HCT116 (cell line): ENCODE results near the gene TMEM25. TPM values are rescaled to one million over a fixed set of nuclear protein-coding genes. Genes with fewer than 3 reads are reported as not detected.

Experiments used
- ATAC-seq: fragments of 200-7000 bp; cut with Tn5 transposase; 2 replicates; pipeline ENCODE4 v1.9.1; 2020; ENCODE audit warnings: mild to moderate bottlenecking, moderate library complexity
- BruUV-seq: library from RNA; stranded (reverse); fragments of 400-500 nt; replicated peaks from 2 replicates; lab custom pipeline; 2021; lab: Mats Ljungman, UMichigan
- CTCF ChIA-PET: fragments of 300-600 bp; sonication (Branson Sonifier 250); formaldehyde crosslinking; loops from one replicate; lab custom pipeline; 2021; ENCODE audit warnings: antibody characterized with exemption; lab: Charles Lee
- POLR2A ChIA-PET: fragments of 300-600, 350-600 bp; sonication (Branson Sonifier 250); formaldehyde crosslinking; loops from one replicate; lab custom pipeline; 2021; ENCODE audit warnings: antibody characterized with exemption; lab: Charles Lee
- RAD21 ChIA-PET, 2 experiments: fragments of 300-600 bp; sonication (Branson Sonifier 250); formaldehyde crosslinking; loops; one replicate each; lab custom pipeline; 2023; ENCODE audit warnings: low total read pairs in 2 of 2; ENCODE audit not compliant: uncharacterized antibody in 2 of 2, unreplicated experiment in 2 of 2, low non-redundant PET in 1 of 2; lab: Charles Lee
- DNase-seq: peaks from one replicate; pipeline ENCODE4 v3.0.0-alpha.2; 2010; ENCODE audit warnings: low read depth, low spot score
- H2AFZ ChIP-seq: fragments of 200-600 bp; shearing (Covaris generic), sonication (generic); 2 replicates; pipeline ENCODE4 v1.6.1; 2017; ENCODE audit warnings: low read depth, mixed run types, mixed read lengths, antibody characterized with exemption, low read length; ENCODE audit not compliant: poor library complexity, severe bottlenecking
- H3K27ac ChIP-seq: 2 replicates; pipeline ENCODE4 v1.5.1; 2012; ENCODE audit warnings: low read depth, low read length
- H3K27me3 ChIP-seq: fragments of 200-600 bp; sonication (generic); 2 replicates; pipeline ENCODE4 v1.6.1; 2016; ENCODE audit warnings: mixed run types, low read length, mixed read lengths; ENCODE audit not compliant: insufficient read depth
- H3K36me3 ChIP-seq, 2 experiments: fragments of 200-500 bp in 1 of 2; fragments of 200-600 bp in 1 of 2; sonication (Bioruptor generic) in 1 of 2; sonication (generic) in 1 of 2; 2 replicates each; pipeline versions ENCODE4 v1.5.1 to v1.6.1; 2014 to 2016; ENCODE audit warnings: low read length in 2 of 2, inconsistent platforms in 1 of 2, mixed read lengths in 1 of 2, mixed run types in 1 of 2; ENCODE audit not compliant: insufficient read depth in 2 of 2, control insufficient read depth in 1 of 2
- H3K4me1 ChIP-seq, 2 experiments: fragments of 200-600 bp in 1 of 2; sonication (generic) in 1 of 2; 2 replicates each; pipeline versions ENCODE4 v1.5.1 to v1.6.1; 2012 to 2017; ENCODE audit warnings: low read length in 2 of 2, inconsistent platforms in 1 of 2, mild to moderate bottlenecking in 1 of 2, mixed read lengths in 1 of 2, mixed run types in 1 of 2, moderate library complexity in 1 of 2; ENCODE audit not compliant: insufficient read depth in 2 of 2, control insufficient read depth in 1 of 2
- H3K4me2 ChIP-seq: fragments of 200-600 bp; sonication (generic); 2 replicates; pipeline ENCODE4 v1.6.1; 2017; ENCODE audit warnings: mixed run types, low read length, mixed read lengths
- H3K4me3 ChIP-seq, 2 experiments: fragments of 200-600 bp in 1 of 2; sonication (generic) in 1 of 2; replicated peaks in 1 of 2; 2 replicates each; pipeline ENCODE4 v1.5.1; 2011 to 2016; ENCODE audit warnings: low read length in 2 of 2, control low read depth in 1 of 2, low read depth in 1 of 2, mild to moderate bottlenecking in 1 of 2, mixed read lengths in 1 of 2, mixed run types in 1 of 2
- H3K79me2 ChIP-seq: fragments of 200-600 bp; sonication (generic); 2 replicates; pipeline ENCODE4 v1.6.1; 2017; ENCODE audit warnings: mild to moderate bottlenecking, mixed run types, low read length, moderate library complexity, mixed read lengths; ENCODE audit not compliant: insufficient read depth
- H3K9ac ChIP-seq: fragments of 200-600 bp; sonication (generic); 2 replicates; pipeline ENCODE4 v1.6.1; 2016; ENCODE audit warnings: low read length, mixed read lengths
- H3K9me2 ChIP-seq: fragments of 200-600 bp; sonication (generic), shearing (Covaris generic); 2 replicates; pipeline ENCODE4 v1.6.1; 2017; ENCODE audit warnings: mixed run types, mild to moderate bottlenecking, moderate library complexity; ENCODE audit not compliant: insufficient read depth
- H3K9me3 ChIP-seq, 2 experiments: fragments of 200-500 bp in 1 of 2; fragments of 200-600 bp in 1 of 2; sonication (Bioruptor generic) in 1 of 2; sonication (generic) in 1 of 2; 2 replicates each; pipeline ENCODE4 v1.6.1; 2014 to 2017; ENCODE audit warnings: low read length in 2 of 2, mixed read lengths in 2 of 2, inconsistent platforms in 1 of 2, low read depth in 1 of 2, mild to moderate bottlenecking in 1 of 2, mixed run types in 1 of 2, moderate library complexity in 1 of 2; ENCODE audit not compliant: control insufficient read depth in 1 of 2, insufficient read depth in 1 of 2
- H4K20me1 ChIP-seq: fragments of 200-600 bp; sonication (generic), shearing (Covaris generic); 2 replicates; pipeline ENCODE4 v1.6.1; 2017; ENCODE audit warnings: mixed run types, mild to moderate bottlenecking, moderate library complexity; ENCODE audit not compliant: insufficient read depth
- EGR1 ChIP-seq: IDR thresholded peaks from 2 replicates; pipeline ENCODE4 v1.6.1; 2012; ENCODE audit warnings: low read depth
- EZH2phosphoT487 ChIP-seq: fragments of 200-600 bp; IDR thresholded peaks from 2 replicates; pipeline ENCODE4 v1.6.1; 2018; ENCODE audit warnings: antibody characterized with exemption, borderline replicate concordance
- FOSL1 ChIP-seq: IDR thresholded peaks from 2 replicates; pipeline ENCODE4 v1.6.1; 2012; ENCODE audit warnings: low read depth
- RAD21 ChIP-seq: IDR thresholded peaks from 2 replicates; pipeline ENCODE4 v1.6.1; 2012; ENCODE audit warnings: low read depth, mild to moderate bottlenecking
- TCF7L2 ChIP-seq: IDR thresholded peaks from 2 replicates; pipeline ENCODE4 v1.7.0; 2011; ENCODE audit warnings: borderline replicate concordance, inconsistent platforms; ENCODE audit not compliant: insufficient read depth, insufficient read length; ENCODE audit errors: extremely low read depth
- ZFX ChIP-seq: fragments of 450-650 bp; IDR thresholded peaks from 2 replicates; pipeline ENCODE4 v1.6.1; 2017
- intact Hi-C: fragments of 100-400 bp; cut with micrococcal nuclease; formaldehyde crosslinking; loops from 2 replicates; pipeline ENCODE4 v1.10.0; 2022
- total RNA-seq: library from RNA; stranded (reverse); gene quantifications from one replicate; pipeline ENCODE4 v1.2.1, GENCODE V29; 2021; ENCODE audit not compliant: unreplicated experiment
- TF ChIP-seq, protein P1 (sequence below): IDR thresholded peaks from 2 replicates; pipeline ENCODE4 v1.6.1; 2011; ENCODE audit warnings: mild to moderate bottlenecking, low read length, moderate library complexity; ENCODE audit not compliant: insufficient replicate concordance; ENCODE audit errors: extremely low read depth
- TF ChIP-seq, protein P2 (sequence below): IDR thresholded peaks from 2 replicates; pipeline ENCODE4 v1.6.1; 2012
- TF ChIP-seq, protein P3 (sequence below): IDR thresholded peaks from 2 replicates; pipeline ENCODE4 v1.6.1; 2012

TMEM25 gene
- total RNA-seq, 1 experiment from 2014 or later = 27.0 TPM

DNA sequence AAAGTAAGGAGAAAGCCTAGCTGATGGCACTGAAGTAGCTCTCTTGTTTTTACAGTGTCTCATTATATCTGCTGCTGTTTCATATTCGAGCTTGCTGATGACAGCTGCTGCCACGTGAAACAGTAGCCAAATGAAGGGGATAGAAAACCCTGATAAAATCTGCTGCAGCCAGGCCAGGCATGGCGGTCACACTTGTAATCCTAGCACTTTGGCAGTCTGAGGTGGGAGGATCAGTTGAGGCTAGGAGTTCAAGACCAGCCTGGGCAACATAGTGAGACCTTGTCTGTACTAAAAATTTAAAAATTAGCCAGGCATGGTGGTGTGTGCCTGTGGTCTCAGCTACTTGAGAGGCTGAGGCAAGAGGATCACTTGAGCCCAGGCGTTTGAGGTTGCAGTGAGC is 21.3 kb downstream of the TMEM25 start:
- no peak overlapping the region for H3K27ac ChIP-seq
- H4K20me1 ChIP-seq = no peaks in the 10 kb centered on the region
- DNase-seq = no peak
- no peak overlapping the region for H3K9ac ChIP-seq
- H3K4me3 ChIP-seq = no peak overlapping the region
- TF ChIP-seq, protein P1, sequence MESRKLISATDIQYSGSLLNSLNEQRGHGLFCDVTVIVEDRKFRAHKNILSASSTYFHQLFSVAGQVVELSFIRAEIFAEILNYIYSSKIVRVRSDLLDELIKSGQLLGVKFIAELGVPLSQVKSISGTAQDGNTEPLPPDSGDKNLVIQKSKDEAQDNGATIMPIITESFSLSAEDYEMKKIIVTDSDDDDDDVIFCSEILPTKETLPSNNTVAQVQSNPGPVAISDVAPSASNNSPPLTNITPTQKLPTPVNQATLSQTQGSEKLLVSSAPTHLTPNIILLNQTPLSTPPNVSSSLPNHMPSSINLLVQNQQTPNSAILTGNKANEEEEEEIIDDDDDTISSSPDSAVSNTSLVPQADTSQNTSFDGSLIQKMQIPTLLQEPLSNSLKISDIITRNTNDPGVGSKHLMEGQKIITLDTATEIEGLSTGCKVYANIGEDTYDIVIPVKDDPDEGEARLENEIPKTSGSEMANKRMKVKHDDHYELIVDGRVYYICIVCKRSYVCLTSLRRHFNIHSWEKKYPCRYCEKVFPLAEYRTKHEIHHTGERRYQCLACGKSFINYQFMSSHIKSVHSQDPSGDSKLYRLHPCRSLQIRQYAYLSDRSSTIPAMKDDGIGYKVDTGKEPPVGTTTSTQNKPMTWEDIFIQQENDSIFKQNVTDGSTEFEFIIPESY = no peak
- TF ChIP-seq FOSL1 (no peak), ZFX (no peak), TCF7L2 (no peak), RAD21 (no peak), EZH2phosphoT487 (no peak), EGR1 (no peak)
- TF ChIP-seq, protein P2, sequence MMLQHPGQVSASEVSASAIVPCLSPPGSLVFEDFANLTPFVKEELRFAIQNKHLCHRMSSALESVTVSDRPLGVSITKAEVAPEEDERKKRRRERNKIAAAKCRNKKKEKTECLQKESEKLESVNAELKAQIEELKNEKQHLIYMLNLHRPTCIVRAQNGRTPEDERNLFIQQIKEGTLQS = no peak
- TF ChIP-seq, protein P3, sequence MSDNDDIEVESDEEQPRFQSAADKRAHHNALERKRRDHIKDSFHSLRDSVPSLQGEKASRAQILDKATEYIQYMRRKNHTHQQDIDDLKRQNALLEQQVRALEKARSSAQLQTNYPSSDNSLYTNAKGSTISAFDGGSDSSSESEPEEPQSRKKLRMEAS = no peak
- H3K4me2 ChIP-seq = no peak overlapping the region
- BruUV-seq = no TSS peak
- CTCF ChIA-PET = no interaction called here
- no peaks in the 10 kb centered on the region for H3K9me2 ChIP-seq
- POLR2A ChIA-PET = no interaction called here
- H3K9me3 ChIP-seq = no peaks in the 10 kb centered on the region
- H3K4me1 ChIP-seq = no peaks in the 10 kb centered on the region
- H3K36me3 ChIP-seq = peaks cover 10 to 25% of the 10 kb centered on the region in 2 experiments
- RAD21 ChIA-PET = no interaction called here
- no peaks in the 10 kb centered on the region for H3K27me3 ChIP-seq
- ATAC-seq = no peak
- H3K79me2 ChIP-seq = no peaks in the 10 kb centered on the region
- intact Hi-C loops = no loop called here
- H2AFZ ChIP-seq = no peak overlapping the region
